GM13976 (cell line): ENCODE measurements around the gene ANKRD50.

Source experiments
- DNase-seq: peaks from one replicate; pipeline ENCODE4 v3.0.0; 2012; ENCODE audit warnings: low spot score
- in situ Hi-C: fragments of 300-500 bp; cut with MboI; formaldehyde crosslinking; loops from one replicate; pipeline ENCODE4 v1.12.0; 2022; ENCODE audit warnings: low sequenced_read_pairs, mixed read lengths, inconsistent platforms; ENCODE audit not compliant: unreplicated experiment
- TF ChIP-seq, protein P1 (sequence below): IDR thresholded peaks from 2 replicates; pipeline ENCODE4 v1.5.1; 2012; ENCODE audit warnings: borderline replicate concordance, mild to moderate bottlenecking; ENCODE audit not compliant: insufficient read depth; ENCODE audit errors: extremely low read depth, missing control alignments, control extremely low read depth

Gene ANKRD50

DNA sequence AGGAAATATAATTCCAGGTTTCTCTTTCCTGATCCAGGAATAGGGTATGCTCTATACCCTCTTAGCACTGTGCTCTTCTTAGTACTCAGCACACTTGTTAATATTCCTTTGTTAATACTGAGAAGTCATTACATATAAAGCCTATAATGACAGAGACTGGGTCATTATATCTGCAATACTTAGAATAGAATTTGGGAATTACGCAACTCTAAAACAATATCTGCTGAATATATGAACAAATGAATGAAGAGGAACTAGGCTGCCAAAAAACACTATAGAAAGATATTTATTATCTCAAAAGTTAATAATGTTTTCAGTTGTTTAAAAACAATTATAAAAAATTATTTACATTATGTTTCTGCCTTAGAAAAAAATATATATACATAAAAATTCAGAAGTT, 36.4 kb upstream of the ANKRD50 start:
- TF ChIP-seq, protein P1, sequence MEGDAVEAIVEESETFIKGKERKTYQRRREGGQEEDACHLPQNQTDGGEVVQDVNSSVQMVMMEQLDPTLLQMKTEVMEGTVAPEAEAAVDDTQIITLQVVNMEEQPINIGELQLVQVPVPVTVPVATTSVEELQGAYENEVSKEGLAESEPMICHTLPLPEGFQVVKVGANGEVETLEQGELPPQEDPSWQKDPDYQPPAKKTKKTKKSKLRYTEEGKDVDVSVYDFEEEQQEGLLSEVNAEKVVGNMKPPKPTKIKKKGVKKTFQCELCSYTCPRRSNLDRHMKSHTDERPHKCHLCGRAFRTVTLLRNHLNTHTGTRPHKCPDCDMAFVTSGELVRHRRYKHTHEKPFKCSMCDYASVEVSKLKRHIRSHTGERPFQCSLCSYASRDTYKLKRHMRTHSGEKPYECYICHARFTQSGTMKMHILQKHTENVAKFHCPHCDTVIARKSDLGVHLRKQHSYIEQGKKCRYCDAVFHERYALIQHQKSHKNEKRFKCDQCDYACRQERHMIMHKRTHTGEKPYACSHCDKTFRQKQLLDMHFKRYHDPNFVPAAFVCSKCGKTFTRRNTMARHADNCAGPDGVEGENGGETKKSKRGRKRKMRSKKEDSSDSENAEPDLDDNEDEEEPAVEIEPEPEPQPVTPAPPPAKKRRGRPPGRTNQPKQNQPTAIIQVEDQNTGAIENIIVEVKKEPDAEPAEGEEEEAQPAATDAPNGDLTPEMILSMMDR = no peak
- in situ Hi-C loops = no loop called here
- DNase-seq = no peak

DNA sequence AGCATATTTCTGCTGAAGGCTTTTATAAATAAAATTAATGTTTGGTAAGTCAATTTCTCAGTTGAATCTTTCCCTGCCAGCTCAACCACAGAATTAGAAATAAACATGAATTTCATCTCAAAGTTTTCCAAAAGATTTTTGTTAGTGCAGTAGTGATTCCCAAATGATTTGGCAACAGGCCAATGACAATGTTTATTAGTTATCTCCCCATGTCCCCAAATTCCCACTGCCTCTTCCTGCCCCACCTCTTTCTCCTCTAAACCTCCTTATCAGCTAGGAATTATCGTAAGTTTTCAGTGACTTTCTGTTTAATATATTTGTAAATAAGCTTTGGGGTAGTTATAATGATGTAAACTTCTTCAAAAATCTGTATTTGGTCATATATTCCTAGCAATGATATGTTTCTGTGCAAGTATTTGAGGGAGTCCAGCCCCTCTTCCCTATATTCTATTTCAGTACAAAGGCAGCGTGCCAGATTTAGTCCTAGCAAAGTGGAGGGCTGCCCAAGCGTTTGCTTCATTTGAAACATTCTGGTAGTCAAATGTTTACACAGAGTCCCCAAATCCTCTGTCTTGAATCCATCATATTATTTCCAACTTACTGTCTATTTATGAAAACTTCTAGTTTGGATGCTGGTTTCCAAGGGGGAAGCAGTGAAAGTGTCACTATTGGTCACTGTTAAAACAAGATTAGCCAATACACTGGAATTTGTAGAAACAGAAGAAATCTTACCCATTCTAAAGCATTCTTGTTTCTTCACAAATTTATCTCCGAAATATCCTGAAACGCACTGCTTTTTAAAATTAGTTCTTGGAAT, 33.7 kb upstream of the ANKRD50 start:
- in situ Hi-C loops = no loop called here
- no peak for DNase-seq
- TF ChIP-seq, protein P1 = no peak

DNA sequence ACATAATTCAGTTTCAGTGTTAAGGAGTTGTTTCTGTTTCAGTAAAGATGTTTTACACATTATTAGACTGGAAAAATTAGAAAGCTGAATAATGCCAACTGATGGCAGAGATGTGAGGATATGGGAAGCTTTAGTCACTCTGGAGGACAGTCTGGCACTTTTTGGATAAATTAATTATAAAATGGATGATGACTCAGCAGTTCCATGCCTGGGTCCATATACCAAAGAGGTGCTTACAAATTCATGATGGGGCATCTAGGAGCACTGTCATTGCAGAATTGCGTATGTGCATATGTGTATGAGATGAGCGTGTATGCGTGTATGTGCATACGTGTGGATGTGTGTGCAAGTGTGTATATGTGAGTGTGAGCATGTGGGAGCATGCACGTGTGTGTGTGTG, 31.2 kb upstream of the ANKRD50 start:
- TF ChIP-seq, protein P1 = no peak
- in situ Hi-C loops = no loop called here
- no peak for DNase-seq

DNA sequence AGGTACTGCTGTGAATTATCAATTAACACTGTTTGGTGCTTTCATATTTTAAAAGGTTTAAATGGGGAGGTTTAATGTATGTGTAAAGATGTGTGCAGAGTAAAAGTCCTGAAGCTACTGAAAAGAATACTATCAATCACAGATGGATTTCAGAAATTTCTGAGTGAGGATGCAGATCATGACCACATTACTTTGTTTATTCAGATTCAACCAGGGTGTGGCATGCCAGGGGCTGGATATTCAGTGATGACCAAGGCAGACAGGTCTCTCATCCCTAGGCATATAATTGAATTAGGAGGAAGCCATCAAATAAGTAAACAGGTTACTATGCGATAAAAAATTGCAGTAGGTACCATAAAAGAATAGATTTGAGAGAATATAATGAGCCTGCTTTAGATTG, 28.0 kb upstream of the ANKRD50 start:
- no peak for DNase-seq
- in situ Hi-C loops = no loop called here
- TF ChIP-seq, protein P1 = no peak

DNA sequence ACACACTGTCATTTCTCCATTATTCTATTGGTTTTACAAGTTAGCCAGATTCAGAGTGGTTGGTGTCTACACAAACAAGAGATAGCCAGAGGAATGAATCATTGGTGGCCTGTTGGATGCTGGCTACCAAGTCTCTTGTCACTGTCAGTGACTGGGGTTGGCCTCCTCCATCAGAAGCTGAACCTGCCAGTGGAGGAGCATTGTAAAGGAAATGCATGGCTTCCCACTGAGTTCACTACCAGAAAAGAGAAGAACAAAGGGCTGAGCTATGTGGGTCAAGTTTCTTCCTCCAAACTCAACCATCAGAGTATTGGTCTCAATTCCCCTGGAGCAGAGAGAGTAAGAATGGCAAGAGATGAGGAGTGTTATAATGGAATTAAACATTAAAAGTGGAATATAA, 26.5 kb upstream of the ANKRD50 start:
- DNase-seq = no peak
- TF ChIP-seq, protein P1 = no peak
- in situ Hi-C loops = no loop called here

DNA sequence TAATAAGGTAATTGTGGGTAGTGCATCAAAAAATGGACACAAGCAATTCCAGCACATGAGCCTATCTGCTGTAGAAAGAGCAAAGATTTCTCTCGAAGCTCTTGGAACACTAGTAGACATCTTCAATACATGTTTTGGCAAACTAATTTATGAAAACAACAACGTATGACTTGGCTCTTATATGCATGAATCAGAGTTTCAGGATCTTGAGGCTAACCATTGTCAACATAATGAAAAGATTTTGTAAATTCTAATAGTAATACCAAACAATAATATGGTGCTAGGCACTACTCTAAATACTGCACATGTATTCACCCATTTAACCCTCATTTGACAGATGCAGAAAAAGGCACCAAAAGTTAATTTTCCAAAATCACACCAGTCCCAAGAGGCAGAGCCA, 25.1 kb upstream of the ANKRD50 start:
- TF ChIP-seq, protein P1 = no peak
- in situ Hi-C loops = no loop called here
- no peak for DNase-seq
